Lower leg skin (tissue), 3 donors: ENCODE measurements around the gene PTGS1.

ENCODE experiments used
- POLR2A ChIP-seq, 2 donors: fragments of 450-650 bp; IDR thresholded peaks; one replicate each; pipeline ENCODE4 v1.6.1; 2016 to 2017; ENCODE audit warnings: antibody characterized with exemption in 2 of 2, mild to moderate bottlenecking in 1 of 2, moderate library complexity in 1 of 2
- TF ChIP-seq, protein P1 (sequence below), 3 donors: fragments of 450-650 bp; IDR thresholded peaks; one replicate each; pipeline ENCODE4 v1.5.1; 2016; ENCODE audit warnings: antibody characterized with exemption in 3 of 3, mild to moderate bottlenecking in 3 of 3, moderate library complexity in 2 of 3

DNA sequence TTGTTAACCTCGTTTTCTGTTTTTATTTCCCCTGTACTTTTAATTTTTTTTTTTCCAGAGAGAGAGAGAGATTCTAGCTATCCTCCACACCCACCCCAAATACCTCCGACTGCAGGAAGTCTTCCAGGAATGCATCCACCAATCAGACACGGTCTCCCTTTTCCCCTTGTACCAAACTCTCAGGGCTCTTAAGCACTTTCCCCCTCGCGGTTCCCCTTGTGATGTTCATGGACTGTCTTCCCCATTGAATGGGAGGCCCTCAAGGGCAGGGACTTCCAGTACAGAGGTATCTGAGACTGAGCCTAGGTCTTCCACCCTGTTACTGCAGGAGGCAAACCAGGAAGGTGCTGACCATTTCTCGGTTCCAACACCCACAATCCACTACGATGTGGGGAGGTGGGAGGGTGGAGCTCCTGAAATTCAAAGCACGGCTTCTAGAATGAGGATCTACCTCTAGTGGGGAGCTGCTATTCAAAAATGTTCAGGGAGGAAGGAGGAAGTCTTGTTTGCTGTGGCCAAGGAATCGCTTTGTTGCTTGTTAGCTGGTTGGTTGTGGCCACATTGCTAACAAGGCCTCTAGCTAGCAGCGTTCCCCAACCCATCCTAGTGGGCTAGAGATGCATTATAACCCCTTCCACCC lies 37.5 kb upstream of the PTGS1 start:
- no peak for TF ChIP-seq POLR2A (IDR thresholded peaks at IDR 0.05)
- TF ChIP-seq, protein P1, sequence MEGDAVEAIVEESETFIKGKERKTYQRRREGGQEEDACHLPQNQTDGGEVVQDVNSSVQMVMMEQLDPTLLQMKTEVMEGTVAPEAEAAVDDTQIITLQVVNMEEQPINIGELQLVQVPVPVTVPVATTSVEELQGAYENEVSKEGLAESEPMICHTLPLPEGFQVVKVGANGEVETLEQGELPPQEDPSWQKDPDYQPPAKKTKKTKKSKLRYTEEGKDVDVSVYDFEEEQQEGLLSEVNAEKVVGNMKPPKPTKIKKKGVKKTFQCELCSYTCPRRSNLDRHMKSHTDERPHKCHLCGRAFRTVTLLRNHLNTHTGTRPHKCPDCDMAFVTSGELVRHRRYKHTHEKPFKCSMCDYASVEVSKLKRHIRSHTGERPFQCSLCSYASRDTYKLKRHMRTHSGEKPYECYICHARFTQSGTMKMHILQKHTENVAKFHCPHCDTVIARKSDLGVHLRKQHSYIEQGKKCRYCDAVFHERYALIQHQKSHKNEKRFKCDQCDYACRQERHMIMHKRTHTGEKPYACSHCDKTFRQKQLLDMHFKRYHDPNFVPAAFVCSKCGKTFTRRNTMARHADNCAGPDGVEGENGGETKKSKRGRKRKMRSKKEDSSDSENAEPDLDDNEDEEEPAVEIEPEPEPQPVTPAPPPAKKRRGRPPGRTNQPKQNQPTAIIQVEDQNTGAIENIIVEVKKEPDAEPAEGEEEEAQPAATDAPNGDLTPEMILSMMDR (IDR thresholded peaks at IDR 0.05) = no peak
